Endothelial cell of umbilical vein (primary cell): Measurements from ENCODE around the gene BCAS3. TPM values are rescaled to one million over a fixed set of nuclear protein-coding genes. Genes with fewer than 3 reads are reported as not detected.

Experiments used
- BruUV-seq: library from RNA; stranded (reverse); fragments of 400-500 nt; replicated peaks from 2 replicates; lab custom pipeline; 2021; lab: Mats Ljungman, UMichigan
- CTCF ChIA-PET: fragments of 300-600, 350-600 bp; sonication (Branson Sonifier 250); formaldehyde crosslinking; loops from one replicate; lab custom pipeline; 2021; ENCODE audit warnings: antibody characterized with exemption, inconsistent platforms; lab: Charles Lee
- POLR2A ChIA-PET: fragments of 300-600, 350-600 bp; sonication (Branson Sonifier 250); formaldehyde crosslinking; loops from one replicate; lab custom pipeline; 2021; ENCODE audit warnings: antibody characterized with exemption, inconsistent platforms; lab: Charles Lee
- DNase-seq: peaks from one replicate; pipeline ENCODE4 v3.0.0-alpha.2; 2011; ENCODE audit warnings: low read depth, low spot score
- FAIRE-seq: peaks from 2 replicates; lab custom pipeline; 2011; peaks lifted over from hg19 to GRCh38; lab: Jason Lieb, UNC
- H2AFZ ChIP-seq: 2 replicates; pipeline ENCODE4 v1.6.0; 2012; ENCODE audit warnings: low read depth, low read length, control low read depth, inconsistent platforms
- H3K27ac ChIP-seq: 2 replicates; pipeline ENCODE4 v1.5.1; 2011; ENCODE audit warnings: low read depth, mild to moderate bottlenecking, control low read depth, low read length, moderate library complexity; ENCODE audit not compliant: insufficient read depth
- H3K27me3 ChIP-seq, 2 experiments: 2 replicates each; pipeline versions ENCODE4 v1.6.0 to v1.6.1; 2011; ENCODE audit warnings: low read length in 2 of 2, mixed read lengths in 1 of 2; ENCODE audit not compliant: control insufficient read depth in 2 of 2, insufficient read depth in 2 of 2
- H3K36me3 ChIP-seq, 2 experiments: 2 replicates in 1 of 2; 3 replicates in 1 of 2; pipeline ENCODE4 v1.5.1; 2011; ENCODE audit warnings: low read length in 2 of 2, mild to moderate bottlenecking in 1 of 2, moderate library complexity in 1 of 2; ENCODE audit not compliant: control insufficient read depth in 2 of 2, insufficient read depth in 2 of 2; ENCODE audit errors: extremely low read depth in 1 of 2
- H3K4me1 ChIP-seq: 3 replicates; pipeline ENCODE4 v1.5.1; 2011; ENCODE audit warnings: mild to moderate bottlenecking, low read length; ENCODE audit not compliant: control insufficient read depth, insufficient read depth; ENCODE audit errors: extremely low read depth
- H3K4me2 ChIP-seq: 2 replicates; pipeline ENCODE4 v1.6.1; 2011; ENCODE audit warnings: low read length, control low read depth, mixed read lengths; ENCODE audit not compliant: insufficient read depth
- H3K4me3 ChIP-seq, 3 experiments: fragments of 200-600 bp in 1 of 3; sonication (generic), shearing (Covaris generic) in 1 of 3; replicated peaks in 1 of 3; 2 replicates each; pipeline ENCODE4 v1.5.1; 2011 to 2016; ENCODE audit warnings: control low read depth in 3 of 3, low read length in 3 of 3, mild to moderate bottlenecking in 2 of 3, inconsistent platforms in 1 of 3, low read depth in 1 of 3, moderate library complexity in 1 of 3; ENCODE audit not compliant: insufficient read depth in 1 of 3
- H3K79me2 ChIP-seq: 2 replicates; pipeline ENCODE4 v1.6.0; 2012; ENCODE audit warnings: low read length, inconsistent platforms; ENCODE audit not compliant: control insufficient read depth, insufficient read depth
- H3K9ac ChIP-seq: replicated peaks from 2 replicates; pipeline ENCODE3; 2011; ENCODE audit warnings: low read length, control low read depth; ENCODE audit not compliant: insufficient read depth; ENCODE audit errors: extremely low read depth
- H3K9me1 ChIP-seq: replicated peaks from 3 replicates; pipeline ENCODE4 v1.6.0; 2011; ENCODE audit warnings: mild to moderate bottlenecking, low read length; ENCODE audit not compliant: control insufficient read depth, insufficient read depth; ENCODE audit errors: extremely low read depth
- H3K9me3 ChIP-seq: replicated peaks from 2 replicates; pipeline ENCODE4 v1.5.1; 2012; ENCODE audit warnings: low read length, inconsistent platforms; ENCODE audit not compliant: control insufficient read depth, insufficient read depth
- H4K20me1 ChIP-seq: replicated peaks from 2 replicates; pipeline ENCODE3; 2011; ENCODE audit warnings: mild to moderate bottlenecking, low read length; ENCODE audit not compliant: control insufficient read depth, insufficient read depth; ENCODE audit errors: extremely low read depth
- EZH2 ChIP-seq: IDR thresholded peaks from 2 replicates; pipeline ENCODE4 v1.6.1; 2012; ENCODE audit warnings: borderline replicate concordance, low read depth, mild to moderate bottlenecking, moderate library complexity, low read length, inconsistent platforms; ENCODE audit not compliant: severe bottlenecking
- FOS ChIP-seq: IDR thresholded peaks from 2 replicates; pipeline ENCODE4 v1.6.1; 2011; ENCODE audit warnings: mild to moderate bottlenecking, low read length, moderate library complexity, borderline replicate concordance; ENCODE audit not compliant: insufficient read depth
- GATA2 ChIP-seq: IDR thresholded peaks from 2 replicates; pipeline ENCODE4 v1.7.0; 2011; ENCODE audit warnings: low read depth, mild to moderate bottlenecking, moderate library complexity, mixed read lengths, low read length; ENCODE audit not compliant: insufficient read length, insufficient read depth
- JUN ChIP-seq: IDR thresholded peaks from 2 replicates; pipeline ENCODE4 v1.6.1; 2011; ENCODE audit warnings: borderline replicate concordance, low read depth; ENCODE audit not compliant: insufficient read length, insufficient read depth
- MYC ChIP-seq: IDR thresholded peaks from one replicate; pipeline ENCODE4 v1.6.1; 2011; ENCODE audit warnings: mild to moderate bottlenecking, low read depth, low read length
- POLR2A ChIP-seq: IDR thresholded peaks from 2 replicates; pipeline ENCODE4 v1.6.1; 2012; ENCODE audit warnings: low read depth, mild to moderate bottlenecking, control low read depth, low read length
- POLR2AphosphoS5 ChIP-seq: IDR thresholded peaks from 2 replicates; pipeline ENCODE4 v1.6.1; 2012; ENCODE audit warnings: low read depth, mild to moderate bottlenecking, control low read depth, low read length, moderate library complexity; ENCODE audit not compliant: insufficient read depth
- dilution Hi-C: fragments of 300-500 bp; cut with MboI; formaldehyde crosslinking; loops from one replicate; pipeline ENCODE4 v1.15.0; 2019; ENCODE audit warnings: low sequenced_read_pairs; ENCODE audit not compliant: extremely low pct_ligation_motif_present
- intact Hi-C: fragments of 100-400 bp; cut with micrococcal nuclease; formaldehyde crosslinking; loops from one replicate; pipeline ENCODE4 v1.10.0; 2022
- polyA plus RNA-seq, 4 experiments: library from polyadenylated mRNA; depleted of rRNA in 3 of 4; stranded (reverse) in 3 of 4; unstranded in 1 of 4; fragments of >200 nt; gene quantifications; 2 replicates each; pipeline versions ENCODE4 v1.2.1 to v1.2.3, GENCODE V29; 2011 to 2012; ENCODE audit warnings: missing spikeins in 1 of 4
- total RNA-seq: library from RNA; stranded (reverse); gene quantifications from 2 replicates; pipeline ENCODE4 v1.2.3, GENCODE V29; 2021
- TF ChIP-seq, protein P1 (sequence below), 2 donors: IDR thresholded peaks; 1 replicate in 1 of 2; 2 replicates in 1 of 2; pipeline ENCODE4 v1.5.1; 2011; ENCODE audit warnings: low read length in 2 of 2, mild to moderate bottlenecking in 2 of 2, moderate library complexity in 2 of 2, control low read depth in 1 of 2, inconsistent platforms in 1 of 2, low read depth in 1 of 2; ENCODE audit not compliant: insufficient read depth in 1 of 2; ENCODE audit errors: extremely low read depth in 1 of 2
- TF ChIP-seq, protein P2 (sequence below): IDR thresholded peaks from 2 replicates; pipeline ENCODE4 v1.6.1; 2011; ENCODE audit not compliant: insufficient read depth, insufficient read length

BCAS3 gene
- total and polyA plus RNA-seq, 2 donors (not counting 3 experiments of a cell fraction or from before 2014, with no cell fraction given): 8.2 to 16.0 TPM

GRCh38 chr17:61420745-61421398, 743.2 kb downstream of the BCAS3 start:
- no peak overlapping the region for H3K27ac ChIP-seq
- peaks cover 12 to 20% of the 10 kb centered on the region in 2 experiments for H3K27me3 ChIP-seq
- no TSS peak for BruUV-seq
- no peak overlapping the region for H3K4me3 ChIP-seq
- no peaks in the 10 kb centered on the region for H3K9me3 ChIP-seq
- DNase-seq (no peak), FAIRE-seq (no peak)
- intact Hi-C loops: no loop called here
- TF ChIP-seq, protein P1, sequence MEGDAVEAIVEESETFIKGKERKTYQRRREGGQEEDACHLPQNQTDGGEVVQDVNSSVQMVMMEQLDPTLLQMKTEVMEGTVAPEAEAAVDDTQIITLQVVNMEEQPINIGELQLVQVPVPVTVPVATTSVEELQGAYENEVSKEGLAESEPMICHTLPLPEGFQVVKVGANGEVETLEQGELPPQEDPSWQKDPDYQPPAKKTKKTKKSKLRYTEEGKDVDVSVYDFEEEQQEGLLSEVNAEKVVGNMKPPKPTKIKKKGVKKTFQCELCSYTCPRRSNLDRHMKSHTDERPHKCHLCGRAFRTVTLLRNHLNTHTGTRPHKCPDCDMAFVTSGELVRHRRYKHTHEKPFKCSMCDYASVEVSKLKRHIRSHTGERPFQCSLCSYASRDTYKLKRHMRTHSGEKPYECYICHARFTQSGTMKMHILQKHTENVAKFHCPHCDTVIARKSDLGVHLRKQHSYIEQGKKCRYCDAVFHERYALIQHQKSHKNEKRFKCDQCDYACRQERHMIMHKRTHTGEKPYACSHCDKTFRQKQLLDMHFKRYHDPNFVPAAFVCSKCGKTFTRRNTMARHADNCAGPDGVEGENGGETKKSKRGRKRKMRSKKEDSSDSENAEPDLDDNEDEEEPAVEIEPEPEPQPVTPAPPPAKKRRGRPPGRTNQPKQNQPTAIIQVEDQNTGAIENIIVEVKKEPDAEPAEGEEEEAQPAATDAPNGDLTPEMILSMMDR (IDR thresholded peaks at IDR 0.05; ENCODE audit: extremely low read depth in 1 of 2, insufficient read depth in 1 of 2, low read depth in 1 of 2, low read length in 2 of 2): no peak
- no peak for TF ChIP-seq MYC
- no peak for TF ChIP-seq POLR2AphosphoS5
- no peak for TF ChIP-seq EZH2
- TF ChIP-seq FOS: no peak
- no peak for TF ChIP-seq GATA2
- no peak for TF ChIP-seq POLR2A
- TF ChIP-seq, protein P2, sequence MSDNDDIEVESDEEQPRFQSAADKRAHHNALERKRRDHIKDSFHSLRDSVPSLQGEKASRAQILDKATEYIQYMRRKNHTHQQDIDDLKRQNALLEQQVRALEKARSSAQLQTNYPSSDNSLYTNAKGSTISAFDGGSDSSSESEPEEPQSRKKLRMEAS: no peak
- TF ChIP-seq JUN: no peak
- H3K9me1 ChIP-seq: no peaks in the 10 kb centered on the region
- ChIA-PET POLR2A (no interaction called here), CTCF (interaction anchor here (0.9 to 3.1 kb wide), 7 partner anchors 10 to 163 kb away, joined by 3 to 16 read pairs (median 4); no protein-coding TSS in a partner anchor)
- H2AFZ ChIP-seq: no peak overlapping the region
- no peak overlapping the region for H3K4me2 ChIP-seq
- no peaks in the 10 kb centered on the region for H4K20me1 ChIP-seq
- H3K36me3 ChIP-seq: no peaks in the 10 kb centered on the region
- no peaks in the 10 kb centered on the region for H3K4me1 ChIP-seq
- dilution Hi-C loops: no loop called here
- no peak overlapping the region for H3K9ac ChIP-seq
- no peaks in the 10 kb centered on the region for H3K79me2 ChIP-seq
